Measurements from ENCODE around the gene TSSC4. TPM values are rescaled to one million over a fixed set of nuclear protein-coding genes. Genes with fewer than 3 reads are reported as not detected.
A peak's percentile ranks its signal among the peaks of the same experiment; 100 is the strongest.

The TSSC4 gene
- polyA plus RNA-seq, 5 donors, result 17.6 to 39.0 (median 22.6) TPM

DNA sequence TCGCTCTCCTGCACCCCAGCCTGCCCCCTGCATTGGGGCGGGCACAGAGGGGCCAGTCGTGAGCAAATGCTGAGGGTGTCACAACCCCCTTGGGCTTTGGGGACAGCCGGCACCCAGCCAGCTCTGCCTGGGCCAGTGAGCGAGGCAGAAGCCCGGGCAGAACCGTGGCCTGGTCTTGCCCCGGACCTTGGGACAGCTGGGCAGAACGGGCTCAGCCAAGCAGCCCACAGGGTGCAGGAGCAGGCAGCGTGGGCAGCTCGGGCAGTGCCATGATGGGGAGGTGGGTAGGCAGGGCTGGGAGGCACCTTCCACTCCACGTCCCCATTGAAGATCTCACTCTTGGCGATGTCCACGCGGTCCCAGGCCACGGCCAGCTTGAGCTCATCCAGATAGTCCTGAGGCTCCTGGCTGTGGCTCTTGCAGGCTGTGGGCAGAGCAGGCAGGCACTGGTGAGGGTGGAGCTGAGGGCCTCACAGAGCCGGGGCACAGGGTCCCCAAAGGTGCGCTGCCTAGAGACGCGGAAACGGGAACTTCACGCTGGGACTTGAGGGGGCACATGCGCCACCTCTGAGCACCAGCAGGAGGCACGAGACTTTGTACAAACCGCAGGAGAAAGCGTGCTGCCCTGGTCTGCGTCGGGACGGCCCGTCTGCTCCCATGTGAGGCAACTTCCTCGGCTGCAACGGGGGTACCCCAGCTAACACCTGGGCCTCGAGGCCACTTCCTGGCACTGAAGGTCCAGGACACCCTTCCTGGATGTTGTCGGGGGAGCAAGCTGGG lies 15.2 kb downstream of the TSSC4 start:
- no peak for DNase-seq

GRCh38 chr11:2416765-2417164 lies 16.2 kb downstream of the TSSC4 start:
- no peak for DNase-seq

DNA sequence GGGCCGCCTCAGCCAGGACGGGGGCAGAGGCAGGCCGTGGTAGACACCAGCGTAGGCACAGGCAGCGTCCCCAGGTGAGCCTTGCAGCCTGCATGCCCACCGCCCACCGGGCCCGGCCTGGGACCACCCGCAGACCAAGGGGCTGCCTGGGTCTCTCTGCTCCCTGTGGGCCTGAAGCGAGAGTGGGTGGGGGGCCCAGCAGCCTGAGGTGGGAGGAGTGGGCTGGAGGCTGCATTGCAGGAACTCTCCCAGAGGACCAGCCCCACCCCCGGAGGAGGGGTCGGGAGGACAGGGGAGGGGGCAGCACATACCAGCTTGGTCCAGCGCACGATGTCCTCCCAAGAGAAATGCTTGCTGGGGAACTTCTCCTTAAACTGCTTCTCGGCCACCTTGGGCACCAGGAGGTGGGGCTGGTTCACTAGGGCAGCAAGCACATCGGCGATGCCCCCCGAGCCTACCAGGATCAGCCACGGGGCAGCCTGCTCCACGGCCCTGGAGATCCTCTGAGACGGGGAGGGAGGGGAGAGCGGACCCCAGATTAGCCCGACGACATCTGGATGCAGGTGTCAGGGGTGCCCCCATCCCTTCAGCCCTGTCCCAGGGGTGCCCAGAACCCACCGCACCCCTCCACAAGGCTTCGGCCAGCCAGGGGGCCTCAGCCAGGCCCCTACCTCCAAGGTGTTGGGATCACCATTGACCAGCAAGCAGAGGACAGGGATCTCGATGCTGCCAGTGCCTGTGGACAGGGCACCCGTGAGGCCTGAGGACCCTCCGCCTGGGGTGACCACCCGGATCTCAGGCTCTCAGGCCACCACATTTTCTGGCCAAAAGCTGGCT lies 17.5 kb downstream of the TSSC4 start:
- DNase-seq, result no peak

- DNase-seq, result no peak
Observed at GRCh38 chr11:2418693-2419360, 18.3 kb downstream of the TSSC4 start.

DNA sequence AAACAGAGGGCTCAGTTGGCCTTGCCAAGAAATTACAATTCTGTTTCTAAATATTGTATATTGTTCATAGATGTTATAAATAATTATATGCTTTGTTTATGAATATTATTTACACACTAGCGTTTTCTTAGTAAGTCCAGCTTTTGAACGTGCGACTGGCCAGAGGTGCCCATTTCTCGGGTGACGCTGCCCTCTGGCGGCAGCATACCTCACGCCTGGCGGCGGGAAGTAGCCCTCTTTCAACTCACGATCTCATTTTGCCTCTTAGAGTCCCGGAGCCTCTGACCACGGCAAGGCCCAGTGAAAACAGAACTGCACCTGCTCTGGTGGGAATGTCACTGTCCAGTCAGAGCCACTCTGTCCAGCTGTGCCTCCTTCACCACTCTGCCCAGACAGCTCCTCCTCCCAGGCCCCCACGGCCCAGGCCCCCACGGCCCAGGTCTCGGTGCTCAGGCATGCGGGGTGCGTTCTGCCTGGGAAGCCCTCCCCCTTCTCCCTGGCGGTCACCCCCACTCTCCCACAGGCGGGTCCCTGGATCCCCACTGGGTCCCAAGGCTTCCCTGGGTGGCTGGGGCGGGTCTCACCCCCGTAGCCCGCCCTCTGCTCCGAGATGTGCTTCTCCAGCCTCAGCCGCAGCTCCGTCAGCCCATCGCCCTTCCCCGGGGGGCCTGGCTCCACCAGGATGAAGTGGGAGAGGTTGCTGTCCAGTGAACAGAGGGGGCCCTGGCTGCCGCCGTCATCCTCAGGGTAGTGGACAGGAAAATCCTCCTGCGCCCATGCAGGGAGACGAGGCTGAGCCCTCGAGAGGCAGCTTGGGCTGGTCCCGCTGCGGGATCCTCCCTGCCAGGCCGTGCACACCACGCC lies 19.3 kb downstream of the TSSC4 start:
- DNase-seq, result peak; percentile 78 to 83

- peak; percentile 65 to 81 for DNase-seq
Observed at GRCh38 chr11:2420502-2421225, 20.1 kb downstream of the TSSC4 start.

DNA sequence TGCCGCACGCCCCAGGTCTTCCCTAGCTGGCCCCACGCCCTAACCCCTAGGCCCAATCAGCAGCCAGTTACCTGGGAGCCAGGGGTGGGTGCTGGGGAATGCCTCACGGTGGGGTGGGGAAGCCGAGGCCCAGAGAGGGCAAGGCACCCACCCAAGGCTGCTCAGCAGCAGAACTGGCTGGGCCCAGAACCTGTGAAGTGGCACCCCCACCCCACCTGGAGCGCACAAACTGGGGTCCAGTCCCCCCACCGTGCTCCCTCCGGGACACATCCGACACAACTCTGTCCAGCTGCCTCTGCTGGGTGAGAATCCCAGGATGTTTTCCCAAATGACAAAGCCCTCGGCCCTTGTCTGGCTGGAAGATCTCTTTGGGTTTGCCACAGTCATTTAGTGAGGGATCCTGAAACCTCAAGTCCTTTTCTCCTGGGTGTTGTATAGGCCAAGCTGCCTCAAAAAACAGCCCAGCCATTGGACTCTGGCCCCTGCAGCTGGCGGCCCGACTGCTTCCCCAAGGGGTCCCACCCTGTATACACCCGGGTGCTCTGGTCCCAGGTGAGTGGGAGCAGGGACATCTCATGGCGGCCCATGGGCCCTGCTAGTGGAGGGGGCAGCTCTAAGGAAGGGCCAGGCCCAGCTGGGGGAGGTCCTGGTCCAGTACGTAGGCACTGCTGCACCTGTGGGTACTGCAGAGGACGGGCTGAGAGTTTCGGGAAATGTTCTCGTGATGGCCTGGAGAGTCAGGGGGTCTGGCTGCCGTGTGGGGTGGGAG lies 20.9 kb downstream of the TSSC4 start:
- DNase-seq, result no peak

GRCh38 chr11:2421996-2422395 lies 21.4 kb downstream of the TSSC4 start:
- no peak for DNase-seq

DNA sequence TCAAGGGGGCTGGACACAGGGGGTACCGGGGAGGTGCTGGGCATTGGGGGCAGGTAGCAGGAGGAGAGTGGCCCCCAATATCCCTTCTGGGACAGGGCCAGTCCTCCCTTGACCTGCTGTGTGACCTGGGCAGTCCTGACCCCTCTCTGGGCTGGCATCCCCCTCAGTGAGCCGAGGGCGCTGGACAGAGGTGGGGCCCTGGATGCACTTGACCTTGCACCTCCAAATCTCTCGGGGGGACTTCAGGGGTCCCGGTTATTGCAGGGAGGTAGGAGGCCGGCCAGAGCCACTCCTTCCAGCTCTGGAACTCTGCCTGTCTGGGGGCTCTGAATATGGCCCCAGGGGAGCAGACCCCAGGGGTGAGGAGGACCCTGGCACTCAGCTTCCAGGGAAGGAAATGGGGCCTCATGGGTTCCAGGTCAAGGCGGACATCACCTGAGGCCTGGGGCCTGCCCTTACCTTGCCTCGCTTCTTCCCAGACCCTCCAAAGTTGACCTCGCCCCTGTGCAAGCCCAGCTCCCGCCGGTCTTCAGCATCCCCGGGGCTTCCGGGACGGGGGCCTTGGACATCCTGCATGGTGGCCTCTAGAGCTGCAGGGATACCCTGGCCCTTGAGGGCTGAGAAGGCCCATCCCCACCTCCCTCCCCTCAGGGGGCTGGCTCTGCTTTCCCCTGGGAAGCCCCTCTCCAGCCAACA lies 22.1 kb downstream of the TSSC4 start:
- DNase-seq, result no peak

DNA sequence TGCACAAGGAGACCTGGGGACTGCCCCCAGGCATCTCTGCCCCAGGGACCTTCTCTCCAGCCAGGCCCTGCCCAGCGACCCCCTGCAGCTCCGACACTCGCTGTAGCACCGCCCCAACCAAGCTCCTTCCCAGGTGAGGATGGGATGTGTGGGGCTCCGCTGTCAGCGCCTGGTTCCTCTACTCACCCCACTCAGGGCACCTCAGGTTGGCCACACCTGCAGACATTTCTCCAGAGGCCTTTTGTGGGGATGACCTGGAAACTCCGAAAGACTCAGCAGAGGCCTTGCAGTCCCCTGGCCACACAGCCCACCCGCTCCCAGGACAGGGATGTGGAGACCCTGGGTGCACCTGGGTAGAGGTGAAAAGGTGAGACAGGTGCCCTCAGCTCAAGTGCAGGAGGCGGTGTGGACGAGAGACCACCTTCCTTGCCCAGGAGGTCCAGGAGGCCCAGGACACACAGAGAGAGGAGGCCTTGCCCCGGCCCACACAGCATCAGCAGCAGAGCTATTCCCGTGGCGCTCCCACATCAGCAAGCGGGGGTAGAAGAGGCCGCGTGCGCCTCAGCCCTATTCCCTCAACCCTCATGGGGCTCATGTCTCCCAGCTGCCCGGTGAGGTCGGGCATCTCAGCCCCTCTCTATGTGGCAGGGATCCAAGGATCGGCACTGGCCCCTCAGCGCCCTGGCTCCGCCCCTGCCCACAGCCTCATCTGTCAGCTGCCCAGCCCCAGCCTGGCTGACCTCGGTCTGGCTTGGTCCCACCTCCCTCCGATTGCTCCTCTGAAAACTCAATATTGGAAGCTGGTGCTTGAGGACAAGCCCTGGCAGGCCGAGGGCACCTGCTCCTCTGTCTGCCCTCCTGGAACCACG lies 22.8 kb downstream of the TSSC4 start:
- DNase-seq, result no peak

DNA sequence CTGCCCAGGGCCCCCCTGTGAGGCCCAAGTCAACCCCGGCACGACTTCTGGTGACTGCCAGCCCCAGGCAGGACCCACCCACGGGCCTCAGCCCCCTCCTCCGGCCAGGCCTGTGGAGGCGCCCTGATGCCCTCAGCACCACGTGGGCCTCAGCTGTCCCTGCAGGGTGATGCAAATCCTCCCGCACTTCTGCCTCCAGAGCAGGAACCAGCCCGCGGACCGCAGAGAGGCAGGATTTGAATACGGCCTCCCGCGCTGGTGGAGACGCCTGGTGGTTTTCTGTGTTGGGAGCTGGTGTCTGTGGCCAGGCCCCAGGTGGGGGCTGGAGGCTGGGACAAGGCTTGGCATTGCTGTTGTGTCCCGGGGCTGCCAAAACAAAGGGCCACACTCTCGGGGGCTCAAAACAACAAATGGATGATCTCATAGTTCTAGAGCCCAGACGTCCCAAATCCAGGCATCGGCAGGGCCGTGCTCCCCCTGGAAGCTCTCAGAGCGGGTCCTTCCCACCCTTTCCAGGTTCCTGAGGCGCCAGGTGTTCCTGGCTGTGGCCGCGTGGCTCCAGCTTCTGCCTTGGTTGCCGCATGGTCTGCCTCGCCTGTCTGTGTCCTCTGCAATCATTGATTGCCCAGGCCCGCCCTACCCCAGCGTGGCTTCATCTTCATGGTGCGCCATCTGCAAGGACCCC lies 24.4 kb downstream of the TSSC4 start:
- no peak for DNase-seq

GRCh38 chr11:2425506-2425905 lies 25.0 kb downstream of the TSSC4 start:
- no peak for DNase-seq

DNA sequence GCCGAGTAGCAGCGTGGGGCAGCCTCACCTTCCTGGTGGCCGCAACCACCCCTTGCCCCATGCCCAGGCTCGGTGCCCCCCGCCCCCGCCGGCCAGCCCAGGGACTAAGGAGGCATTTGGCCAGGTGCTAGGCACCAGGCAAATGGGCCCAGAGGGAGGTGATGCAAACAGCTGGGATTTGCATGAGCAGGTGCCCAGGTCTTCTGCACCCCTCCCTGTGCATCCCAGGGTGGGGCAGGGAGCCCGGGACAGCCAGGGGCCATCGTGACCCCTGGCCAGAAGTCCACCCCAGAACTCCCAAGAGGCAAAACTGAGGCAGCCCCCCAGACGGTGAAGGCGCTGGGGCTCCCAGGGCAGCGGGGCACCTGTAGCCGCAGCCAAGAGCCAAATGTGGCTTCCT lies 25.7 kb downstream of the TSSC4 start:
- no peak for DNase-seq

DNA sequence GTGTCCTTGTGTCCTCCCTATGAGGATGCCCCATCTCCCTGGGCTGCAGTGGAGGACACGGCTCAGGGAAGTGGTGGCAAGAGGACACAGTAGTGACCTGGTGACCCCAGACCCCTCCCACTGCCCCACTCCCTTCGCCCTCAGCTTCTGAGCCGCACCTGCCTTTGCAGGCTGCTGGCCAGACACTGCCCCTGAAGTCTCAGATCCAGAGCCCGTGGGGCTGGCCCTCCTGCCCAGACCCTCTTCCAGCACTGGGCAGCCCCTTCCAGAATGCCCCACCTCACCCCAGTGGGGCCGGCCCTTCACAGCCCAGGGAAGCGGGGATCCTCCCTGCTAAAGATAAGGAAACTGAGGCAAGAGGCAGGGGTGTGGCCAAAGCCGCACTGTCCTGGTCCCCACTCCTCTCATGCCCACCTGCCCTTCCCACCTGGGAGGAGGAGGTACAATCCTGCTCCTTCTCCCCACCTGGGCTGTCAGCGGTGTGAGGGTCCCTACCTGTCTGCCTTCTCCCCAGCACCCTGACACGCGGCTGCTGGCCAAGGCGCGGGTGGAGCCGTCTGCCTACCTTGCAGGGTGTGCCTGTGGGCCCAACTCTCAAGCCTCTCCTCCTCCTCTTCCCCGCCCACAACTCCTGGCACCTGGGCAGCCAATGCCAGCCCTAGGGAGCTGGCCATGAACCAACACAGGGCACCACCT lies 26.4 kb downstream of the TSSC4 start:
- no peak for DNase-seq

GRCh38 chr11:2427721-2428321 lies 27.3 kb downstream of the TSSC4 start:
- no peak for DNase-seq

DNA sequence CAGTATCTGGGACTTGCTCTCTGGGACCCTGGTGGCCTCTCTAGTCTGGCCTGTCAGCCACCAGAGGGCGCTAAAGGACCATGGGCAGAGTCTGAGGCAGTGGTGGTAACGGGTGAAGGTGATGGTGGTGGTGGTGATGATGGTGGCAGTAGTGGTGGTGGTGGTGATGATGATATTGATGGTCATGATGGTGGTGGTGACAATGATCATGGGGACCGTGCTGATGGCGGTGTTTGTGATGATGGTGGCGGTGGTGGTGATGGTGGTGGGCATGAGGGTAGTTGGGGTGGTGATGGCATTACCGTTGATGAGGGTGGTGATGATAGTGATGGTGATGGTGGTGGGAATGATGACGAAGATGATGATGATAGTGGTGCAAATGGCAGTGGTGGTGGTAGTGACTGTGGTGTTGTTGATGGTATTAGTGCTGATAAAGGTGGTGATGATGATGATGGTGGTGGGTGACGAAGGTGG lies 27.8 kb downstream of the TSSC4 start:
- DNase-seq, result peak in 1 of 2 donors; percentile 47

DNA sequence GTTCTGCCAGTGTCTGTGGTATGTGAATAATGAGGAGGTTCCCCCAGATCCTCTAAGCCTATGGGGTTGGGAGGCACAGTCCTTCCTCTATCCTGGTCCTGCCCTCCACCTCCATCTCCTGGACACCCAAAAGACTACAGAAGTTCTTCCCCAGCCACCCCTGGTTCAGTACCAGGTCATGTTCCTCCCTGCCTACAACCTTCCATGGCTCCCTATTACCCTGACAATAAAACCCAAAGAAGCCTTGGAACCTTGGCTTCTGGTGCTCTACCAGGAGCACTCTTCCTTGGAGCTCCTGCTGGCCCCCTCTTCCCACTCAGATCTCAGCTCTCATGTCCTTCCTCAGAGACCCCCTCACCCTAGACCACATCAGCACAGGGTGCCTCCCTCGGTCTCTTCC lies 30.8 kb downstream of the TSSC4 start:
- DNase-seq, result no peak

All from right lung (tissue), 5 donors.